Measurements from ENCODE around the gene NEB.
"Not testable (repeated sequence)": the region's sequence is repeated elsewhere in the genome, so short reads cannot be mapped to it uniquely, and the experiment has no call there.

Gene NEB

DNA sequence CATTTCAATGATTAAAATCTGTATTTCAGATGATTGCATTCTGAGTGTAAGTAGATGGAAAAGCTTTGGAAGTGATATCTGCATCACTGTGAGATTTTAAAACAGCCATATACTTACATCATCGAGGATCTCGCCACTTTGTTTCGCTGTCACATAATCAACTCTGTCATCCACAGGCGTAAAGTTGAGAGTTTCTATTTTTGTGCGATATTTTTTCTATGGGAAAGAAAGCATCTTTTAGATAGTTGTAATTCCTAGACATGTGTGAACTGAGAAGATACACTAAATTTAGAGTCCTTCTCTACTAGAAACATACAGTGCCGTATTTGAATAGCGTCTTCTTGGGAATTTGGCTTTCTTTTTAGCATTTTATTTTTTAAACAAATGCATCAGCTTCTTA lies 165.8 kb downstream of the NEB start:
- in situ Hi-C loops (cut with MboI; ENCODE audit: low sequenced_read_pairs) = no loop called here

GRCh38 chr2:151567006-151567405 lies 167.3 kb downstream of the NEB start:
- in situ Hi-C loops (cut with MboI; ENCODE audit: low sequenced_read_pairs) = no loop called here

GRCh38 chr2:151562398-151562797 lies 171.9 kb downstream of the NEB start:
- in situ Hi-C loops (cut with MboI; ENCODE audit: low sequenced_read_pairs) = no loop called here

DNA sequence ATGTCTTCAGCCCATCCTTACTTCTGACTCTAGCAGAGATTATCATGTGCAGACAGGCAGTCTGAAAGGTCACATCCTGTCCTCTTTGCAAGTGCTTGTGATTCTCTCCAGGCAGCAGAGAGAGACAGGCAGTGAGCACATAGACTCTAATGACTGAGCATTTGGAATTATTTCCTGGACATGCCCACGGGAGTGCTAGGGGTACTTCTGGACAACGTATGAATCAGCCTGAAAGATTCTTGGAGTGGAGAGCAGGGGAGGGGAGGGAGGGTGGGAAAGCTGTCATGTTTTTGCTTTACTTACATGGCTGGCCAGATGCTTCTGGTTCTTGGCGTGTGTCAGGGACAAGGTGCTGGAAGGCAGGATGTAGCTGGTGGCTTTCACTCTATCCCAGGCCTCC lies 174.0 kb downstream of the NEB start:
- in situ Hi-C loops (cut with MboI; ENCODE audit: low sequenced_read_pairs) = no loop called here

DNA sequence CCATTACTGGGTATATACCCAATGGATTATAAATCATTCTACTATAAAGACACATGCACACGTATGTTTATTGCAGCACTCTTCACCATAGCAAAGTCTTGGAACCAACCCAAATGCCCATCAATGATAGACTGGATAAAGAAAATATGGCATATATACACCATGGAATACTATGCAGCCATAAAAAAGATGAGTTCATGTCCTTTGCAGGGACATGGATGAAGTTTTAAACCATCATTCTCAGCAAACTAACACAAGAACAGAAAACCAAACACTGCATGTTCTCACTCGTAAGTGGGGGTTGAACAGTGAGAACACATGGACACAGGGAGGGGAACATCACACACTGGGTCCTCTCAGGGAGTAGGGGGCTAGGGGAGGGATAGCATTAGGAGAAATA lies 174.8 kb downstream of the NEB start:
- in situ Hi-C loops (cut with MboI; ENCODE audit: low sequenced_read_pairs) = not testable (repeated sequence)

DNA sequence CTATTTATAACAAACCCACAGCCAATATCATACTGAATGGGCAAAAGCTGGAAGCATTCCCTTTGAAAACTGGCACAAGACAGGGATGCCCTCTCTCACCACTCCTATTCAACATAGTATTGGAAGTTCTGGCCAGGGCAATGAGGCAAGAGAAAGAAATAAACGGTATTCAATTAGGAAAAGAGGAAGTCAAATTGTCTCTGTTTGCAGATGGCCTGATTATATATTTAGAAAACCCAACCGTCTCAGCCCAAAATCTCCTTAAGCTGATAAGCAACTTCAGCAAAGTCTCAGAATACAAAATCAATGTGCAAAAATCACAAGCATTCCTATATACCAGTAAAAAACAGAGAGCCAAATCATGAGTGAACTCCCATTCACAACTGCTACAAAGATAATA lies 176.4 kb downstream of the NEB start:
- in situ Hi-C loops (cut with MboI; ENCODE audit: low sequenced_read_pairs) = not testable (repeated sequence)

GRCh38 chr2:151556121-151556520 lies 178.2 kb downstream of the NEB start:
- in situ Hi-C loops (cut with MboI; ENCODE audit: low sequenced_read_pairs) = no loop called here

DNA sequence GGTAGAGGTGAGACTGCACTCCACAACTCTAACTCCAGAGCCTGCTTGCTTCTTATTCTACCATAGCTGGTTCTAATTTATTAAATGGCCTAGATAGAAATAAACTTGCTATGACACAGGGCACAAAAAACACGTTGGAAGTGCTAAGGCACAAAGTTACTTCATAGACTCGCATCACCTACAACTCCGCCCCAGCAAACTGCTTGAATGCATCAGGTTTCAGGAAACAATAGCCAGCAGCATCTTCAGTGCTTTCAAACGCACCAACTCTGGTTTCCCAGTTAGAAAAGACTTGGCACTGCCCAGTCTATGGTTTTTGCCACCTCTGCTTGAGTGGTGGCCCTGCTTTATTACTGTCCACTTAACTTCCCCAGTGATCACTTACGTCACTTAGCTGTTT lies 182.0 kb downstream of the NEB start:
- in situ Hi-C loops (cut with MboI; ENCODE audit: low sequenced_read_pairs) = no loop called here

- in situ Hi-C loops (cut with MboI; ENCODE audit: low sequenced_read_pairs) = no loop called here
These were observed 182.7 kb downstream of the NEB start for GRCh38 chr2:151551556-151551955.

DNA sequence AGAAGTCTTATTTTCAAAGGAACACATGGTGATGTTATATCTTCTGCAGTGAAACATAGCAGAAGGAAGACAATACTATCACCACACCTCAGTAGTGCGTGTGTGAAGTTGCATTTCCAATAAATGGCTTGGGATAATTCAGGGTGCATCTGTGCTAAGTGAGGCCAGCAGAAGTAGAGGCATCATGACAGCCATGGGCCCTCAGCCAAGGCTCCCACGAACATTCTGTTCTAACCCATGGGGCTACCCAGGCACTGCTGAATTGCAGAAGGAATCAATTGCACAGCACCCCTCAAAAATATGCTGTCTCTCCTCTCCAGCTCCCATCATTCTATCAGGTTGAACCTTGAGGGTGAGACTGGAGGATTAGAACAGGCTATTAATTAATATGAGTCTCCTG lies 185.1 kb downstream of the NEB start:
- in situ Hi-C loops (cut with MboI; ENCODE audit: low sequenced_read_pairs) = no loop called here

DNA sequence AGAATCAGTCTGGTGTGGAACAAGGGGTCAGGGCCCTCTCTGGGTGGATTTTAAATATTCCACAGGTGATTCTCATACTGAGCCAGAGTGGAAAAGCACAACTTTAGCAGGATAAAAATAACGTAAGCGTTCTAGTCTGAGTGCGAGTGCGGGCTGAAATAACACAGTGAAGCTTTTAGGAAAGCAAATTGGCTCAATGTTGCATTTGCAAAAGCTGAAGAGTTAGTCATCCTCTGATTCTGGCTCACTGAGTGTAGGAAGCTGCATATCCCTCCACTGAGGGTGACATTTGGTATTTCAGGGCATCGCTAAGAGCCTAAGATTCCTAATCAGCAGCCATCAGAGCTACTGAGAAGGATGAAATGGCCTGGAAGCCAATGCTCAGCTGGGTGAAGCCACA lies 189.8 kb downstream of the NEB start:
- in situ Hi-C loops (cut with MboI; ENCODE audit: low sequenced_read_pairs) = no loop called here

DNA sequence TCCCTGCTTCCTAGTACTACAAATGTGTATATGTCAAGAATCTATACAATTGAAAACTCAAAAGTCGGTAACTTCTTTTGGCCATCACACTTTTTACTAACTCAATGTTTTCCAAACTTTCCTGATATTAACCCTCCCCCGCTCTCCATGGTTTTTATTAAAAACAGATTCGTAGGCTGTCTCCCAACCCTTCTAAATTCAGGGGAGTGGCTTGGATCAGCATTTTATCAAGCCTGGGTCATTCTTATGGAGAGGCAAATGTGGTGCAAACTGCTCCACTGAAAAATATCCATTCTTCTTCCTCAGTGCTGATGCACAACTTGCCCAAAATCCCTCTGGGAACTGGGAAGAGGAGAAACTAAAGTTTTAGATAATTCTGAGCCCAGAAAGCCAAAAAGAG lies 190.4 kb downstream of the NEB start:
- in situ Hi-C loops (cut with MboI; ENCODE audit: low sequenced_read_pairs) = no loop called here

GRCh38 chr2:151534001-151534400 lies 200.3 kb downstream of the NEB start:
- in situ Hi-C loops (cut with MboI; ENCODE audit: low sequenced_read_pairs) = no loop called here

DNA sequence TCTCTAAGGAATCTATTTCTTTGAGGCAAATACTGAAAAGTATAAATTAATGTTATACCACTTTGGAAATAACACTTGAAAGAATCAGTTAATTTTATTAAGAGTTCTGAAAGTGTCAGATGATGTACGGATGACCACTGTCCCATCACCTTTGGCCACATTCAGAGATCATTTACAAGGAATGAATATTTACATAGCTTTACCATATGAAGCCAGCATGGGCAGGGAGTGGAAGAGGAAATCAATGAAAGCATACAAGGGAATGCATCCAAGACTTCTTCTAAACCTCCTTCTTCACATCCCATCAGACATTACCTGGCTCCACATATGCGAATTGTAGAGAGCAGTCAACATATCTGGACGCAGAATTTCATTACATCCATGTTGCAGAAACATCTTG lies 201.1 kb downstream of the NEB start:
- in situ Hi-C loops (cut with MboI; ENCODE audit: low sequenced_read_pairs) = no loop called here

- in situ Hi-C loops (cut with MboI; ENCODE audit: low sequenced_read_pairs) = no loop called here
These were observed 207.6 kb downstream of the NEB start for GRCh38 chr2:151526572-151527090.

GRCh38 chr2:151525821-151526373 lies 208.4 kb downstream of the NEB start:
- in situ Hi-C loops (cut with MboI; ENCODE audit: low sequenced_read_pairs) = no loop called here

DNA sequence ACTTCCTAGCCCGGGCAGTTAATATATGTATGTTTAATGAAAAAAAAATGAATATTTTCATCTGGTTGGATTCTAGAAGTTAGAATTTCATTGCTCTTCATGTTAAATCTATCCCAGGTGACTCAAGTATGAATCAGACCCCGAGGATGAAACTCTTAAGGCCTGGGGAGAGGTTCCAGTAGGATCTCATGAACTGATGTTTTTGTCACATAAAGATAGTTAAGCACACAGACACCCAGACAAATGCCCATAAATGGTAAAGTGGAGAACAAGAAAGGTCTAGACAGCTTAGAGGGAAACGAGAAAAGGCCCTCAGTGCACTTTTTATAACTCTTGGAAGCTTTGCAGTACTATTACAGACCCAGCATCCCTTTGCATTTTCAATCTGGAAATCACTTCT lies 210.4 kb downstream of the NEB start:
- in situ Hi-C loops (cut with MboI; ENCODE audit: low sequenced_read_pairs) = no loop called here

- in situ Hi-C loops (cut with MboI; ENCODE audit: low sequenced_read_pairs) = no loop called here
These were observed 211.7 kb downstream of the NEB start for GRCh38 chr2:151522556-151522955.

GRCh38 chr2:151520976-151521375 lies 213.3 kb downstream of the NEB start:
- in situ Hi-C loops (cut with MboI; ENCODE audit: low sequenced_read_pairs) = no loop called here

- in situ Hi-C loops (cut with MboI; ENCODE audit: low sequenced_read_pairs) = no loop called here
These were observed 215.5 kb downstream of the NEB start for GRCh38 chr2:151518802-151519201.

GRCh38 chr2:151508519-151508918 lies 225.8 kb downstream of the NEB start:
- in situ Hi-C loops (cut with MboI; ENCODE audit: low sequenced_read_pairs) = no loop called here

- in situ Hi-C loops (cut with MboI; ENCODE audit: low sequenced_read_pairs) = no loop called here
These were observed 228.1 kb downstream of the NEB start for GRCh38 chr2:151506170-151506569.

DNA sequence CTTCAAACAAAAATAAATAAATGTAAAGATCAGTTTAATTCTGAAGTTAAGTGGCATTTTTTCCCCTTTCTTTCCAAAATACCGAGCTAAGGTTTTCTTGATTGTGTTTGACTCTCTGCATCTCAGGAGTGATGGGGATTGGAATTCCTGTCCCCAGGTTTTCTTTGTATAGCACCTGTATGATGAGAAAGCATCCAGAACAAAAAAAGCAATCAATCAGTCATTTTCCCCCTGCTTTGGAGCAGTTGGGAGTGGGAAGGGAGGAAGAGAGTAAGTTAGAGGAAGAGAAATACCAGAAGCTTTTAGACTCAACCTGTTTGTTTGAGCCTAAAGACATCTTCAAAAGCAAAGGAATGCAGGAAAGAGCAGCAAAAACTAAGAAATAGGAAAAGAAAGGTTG lies 236.1 kb downstream of the NEB start:
- in situ Hi-C loops (cut with MboI; ENCODE audit: low sequenced_read_pairs) = no loop called here

Measured in hTERT RPE-1 (cell line).